NCI-H1092 (cell line): Measurements from ENCODE around the gene SLC44A3.
A peak's percentile ranks its signal among the peaks of the same experiment; 100 is the strongest.

Source experiments
- DNase-seq: peaks from one replicate; lab custom pipeline; 2025; lab: John Stamatoyannopoulos, UW

Gene SLC44A3

GRCh38 chr1:94908190-94908589, 88.0 kb downstream of the SLC44A3 start:
- DNase-seq = no peak

GRCh38 chr1:94908965-94909364, 88.8 kb downstream of the SLC44A3 start:
- no peak for DNase-seq

- DNase-seq = no peak
Observed at GRCh38 chr1:94909486-94909885, 89.3 kb downstream of the SLC44A3 start.

- no peak for DNase-seq
Observed at GRCh38 chr1:94912263-94913184, 92.4 kb downstream of the SLC44A3 start.

GRCh38 chr1:94917251-94917650, 97.1 kb downstream of the SLC44A3 start:
- no peak for DNase-seq

- no peak for DNase-seq
Observed at GRCh38 chr1:94919241-94920030, 99.3 kb downstream of the SLC44A3 start.

- DNase-seq = no peak
Observed at GRCh38 chr1:94920061-94920460, 99.9 kb downstream of the SLC44A3 start.

- DNase-seq = no peak
Observed at GRCh38 chr1:94921977-94922376, 101.8 kb downstream of the SLC44A3 start.

- no peak for DNase-seq
Observed at GRCh38 chr1:94922761-94923331, 102.7 kb downstream of the SLC44A3 start.

GRCh38 chr1:94925004-94925403, 104.8 kb downstream of the SLC44A3 start:
- DNase-seq = no peak

GRCh38 chr1:94925561-94926125, 105.5 kb downstream of the SLC44A3 start:
- DNase-seq = peak; percentile 64

- DNase-seq = peak; percentile 45
Observed at GRCh38 chr1:94926126-94926914, 106.2 kb downstream of the SLC44A3 start.

- peak; percentile 91 for DNase-seq
Observed at GRCh38 chr1:94926915-94927404, 106.8 kb downstream of the SLC44A3 start, which contains the start of gene CNN3. Gene CNN3 (minus strand): TSS chr1:94927110. CDS start chr1:94926894, 216 bp downstream.

GRCh38 chr1:94927405-94928175, 107.4 kb downstream of the SLC44A3 start:
- no peak for DNase-seq

- DNase-seq = no peak
Observed at GRCh38 chr1:94928293-94928939, 108.3 kb downstream of the SLC44A3 start.

- no peak for DNase-seq
Observed at GRCh38 chr1:94929351-94930217, 109.4 kb downstream of the SLC44A3 start.

GRCh38 chr1:94931254-94931841, 111.2 kb downstream of the SLC44A3 start:
- DNase-seq = no peak

- DNase-seq = no peak
Observed at GRCh38 chr1:94934551-94934950, 114.4 kb downstream of the SLC44A3 start.
